Cardiac fibroblast (primary cell): ENCODE results near the gene UTP20.
A peak's percentile ranks its signal among the peaks of the same experiment; 100 is the strongest.

ENCODE experiments used
- DNase-seq, 2 donors: peaks; one replicate each; pipeline versions ENCODE4 v3.0.0 to v3.0.0-alpha.2; 2010; ENCODE audit warnings: low read depth in 2 of 2
- H3K4me3 ChIP-seq, 2 donors: replicated peaks in 1 of 2; 1 replicate in 1 of 2; 2 replicates in 1 of 2; pipeline ENCODE4 v1.5.1; 2011; ENCODE audit warnings: low read depth in 2 of 2, low read length in 2 of 2, mild to moderate bottlenecking in 2 of 2, moderate library complexity in 1 of 2
- TF ChIP-seq, protein P1 (sequence below): IDR thresholded peaks from one replicate; pipeline ENCODE4 v1.5.1; 2011; ENCODE audit warnings: low read depth, mild to moderate bottlenecking, low read length, inconsistent platforms

Gene UTP20

DNA sequence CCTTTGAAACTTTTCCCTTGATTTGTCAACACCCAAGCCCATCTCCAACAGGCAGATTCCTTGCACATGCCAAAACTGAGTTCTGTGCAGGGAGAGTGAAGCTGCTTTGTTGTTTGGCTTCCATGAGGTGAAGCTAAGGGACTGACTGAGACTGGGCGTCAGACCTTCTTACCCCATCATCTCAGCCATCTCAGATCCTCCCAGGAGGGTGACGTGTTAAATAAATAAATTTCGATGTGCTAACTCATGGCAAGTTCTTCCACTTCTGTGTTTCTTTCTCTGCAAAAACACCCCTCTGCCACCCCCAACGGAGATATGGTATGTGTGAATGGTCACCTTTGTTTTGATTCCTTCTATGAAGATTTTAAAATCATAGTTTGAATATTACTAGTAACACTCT is 17.8 kb downstream of the UTP20 start:
- peak in 1 of 2 donors; percentile 55 for DNase-seq
- no peak overlapping the region for H3K4me3 ChIP-seq
- TF ChIP-seq, protein P1, sequence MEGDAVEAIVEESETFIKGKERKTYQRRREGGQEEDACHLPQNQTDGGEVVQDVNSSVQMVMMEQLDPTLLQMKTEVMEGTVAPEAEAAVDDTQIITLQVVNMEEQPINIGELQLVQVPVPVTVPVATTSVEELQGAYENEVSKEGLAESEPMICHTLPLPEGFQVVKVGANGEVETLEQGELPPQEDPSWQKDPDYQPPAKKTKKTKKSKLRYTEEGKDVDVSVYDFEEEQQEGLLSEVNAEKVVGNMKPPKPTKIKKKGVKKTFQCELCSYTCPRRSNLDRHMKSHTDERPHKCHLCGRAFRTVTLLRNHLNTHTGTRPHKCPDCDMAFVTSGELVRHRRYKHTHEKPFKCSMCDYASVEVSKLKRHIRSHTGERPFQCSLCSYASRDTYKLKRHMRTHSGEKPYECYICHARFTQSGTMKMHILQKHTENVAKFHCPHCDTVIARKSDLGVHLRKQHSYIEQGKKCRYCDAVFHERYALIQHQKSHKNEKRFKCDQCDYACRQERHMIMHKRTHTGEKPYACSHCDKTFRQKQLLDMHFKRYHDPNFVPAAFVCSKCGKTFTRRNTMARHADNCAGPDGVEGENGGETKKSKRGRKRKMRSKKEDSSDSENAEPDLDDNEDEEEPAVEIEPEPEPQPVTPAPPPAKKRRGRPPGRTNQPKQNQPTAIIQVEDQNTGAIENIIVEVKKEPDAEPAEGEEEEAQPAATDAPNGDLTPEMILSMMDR, result no peak

DNA sequence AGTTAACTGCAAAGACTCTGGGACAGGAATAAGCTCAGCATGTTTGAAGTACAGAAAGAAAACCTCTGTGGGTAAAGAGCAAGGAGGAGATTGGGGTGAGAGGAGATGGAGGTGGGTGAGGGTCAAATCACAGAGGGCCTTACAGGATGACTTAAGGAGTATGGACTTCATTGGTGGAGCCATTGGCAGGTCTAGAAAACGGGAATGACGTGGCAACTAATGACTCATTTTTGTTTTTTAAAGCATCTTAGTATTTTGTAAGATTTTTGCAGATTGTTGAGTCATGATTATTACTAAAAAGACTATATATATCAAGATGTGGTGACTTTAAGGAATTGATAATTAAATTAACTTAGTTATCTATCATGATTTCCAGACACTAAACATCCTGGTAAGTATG is 18.5 kb downstream of the UTP20 start:
- no peak overlapping the region for H3K4me3 ChIP-seq
- peak; percentile 62 to 94 for DNase-seq
- TF ChIP-seq, protein P1, result no peak

DNA sequence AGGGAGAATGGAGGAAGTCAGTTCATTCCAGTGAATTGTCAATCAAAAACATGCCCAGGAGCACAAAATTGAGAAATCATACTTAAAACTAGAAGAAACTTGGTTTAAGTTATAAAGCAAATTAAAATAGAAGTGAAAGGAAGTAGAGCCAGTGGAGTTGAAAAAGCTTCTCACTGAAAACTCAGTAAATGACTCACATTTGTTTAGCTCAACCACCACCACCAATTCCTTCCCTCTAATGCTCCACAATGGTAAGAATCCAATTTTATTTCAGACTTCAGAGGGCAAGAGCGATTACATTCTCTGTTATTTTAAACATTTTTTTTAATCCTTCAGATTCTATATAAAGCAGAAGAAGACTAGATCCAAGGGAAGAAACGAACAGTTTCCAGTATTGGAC is 19.4 kb downstream of the UTP20 start:
- TF ChIP-seq, protein P1, result no peak
- DNase-seq, result peak in 1 of 2 donors; percentile 24
- no peak overlapping the region for H3K4me3 ChIP-seq

DNA sequence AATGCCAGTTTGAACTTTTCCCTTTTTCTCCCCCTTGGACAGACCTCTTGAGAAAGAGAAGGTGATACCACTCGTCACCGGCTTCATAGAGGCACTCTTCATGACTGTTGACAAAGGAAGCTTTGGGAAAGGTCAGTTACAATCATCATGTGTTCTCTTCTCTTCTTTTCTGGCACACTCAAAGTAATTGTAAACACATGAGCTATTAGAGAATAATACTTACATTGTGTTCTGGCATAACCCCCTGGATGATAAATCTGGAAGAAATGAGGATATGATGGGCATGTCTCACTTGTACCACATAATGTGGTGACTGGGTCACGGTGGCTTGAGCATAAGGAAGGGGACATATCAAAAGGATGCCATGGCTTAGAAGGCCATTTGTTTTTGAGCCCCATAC is 20.0 kb downstream of the UTP20 start:
- peak in 1 of 2 donors; percentile 12 for DNase-seq
- TF ChIP-seq, protein P1, result no peak
- H3K4me3 ChIP-seq, result no peak overlapping the region

DNA sequence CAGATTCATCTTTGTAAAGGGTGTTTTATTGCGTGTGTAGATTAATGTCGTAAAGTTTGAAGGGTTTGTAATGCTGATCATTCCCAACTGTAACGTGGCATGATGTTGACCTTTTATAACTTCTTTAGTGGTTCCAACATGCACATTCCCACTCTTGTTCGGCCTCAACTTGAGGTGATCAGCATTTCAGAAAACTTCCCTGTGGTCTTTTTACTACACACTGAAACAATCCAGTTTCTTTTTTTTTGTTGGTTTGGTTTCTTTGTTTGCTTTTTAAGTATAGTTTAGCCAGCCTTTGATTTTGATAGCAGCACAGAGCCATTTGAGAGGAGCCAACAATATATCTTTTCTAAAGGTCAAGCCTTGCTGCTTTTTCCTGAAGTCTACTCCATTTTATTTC is 22.8 kb downstream of the UTP20 start:
- TF ChIP-seq, protein P1, result no peak
- H3K4me3 ChIP-seq, result no peak overlapping the region
- DNase-seq, result no peak

DNA sequence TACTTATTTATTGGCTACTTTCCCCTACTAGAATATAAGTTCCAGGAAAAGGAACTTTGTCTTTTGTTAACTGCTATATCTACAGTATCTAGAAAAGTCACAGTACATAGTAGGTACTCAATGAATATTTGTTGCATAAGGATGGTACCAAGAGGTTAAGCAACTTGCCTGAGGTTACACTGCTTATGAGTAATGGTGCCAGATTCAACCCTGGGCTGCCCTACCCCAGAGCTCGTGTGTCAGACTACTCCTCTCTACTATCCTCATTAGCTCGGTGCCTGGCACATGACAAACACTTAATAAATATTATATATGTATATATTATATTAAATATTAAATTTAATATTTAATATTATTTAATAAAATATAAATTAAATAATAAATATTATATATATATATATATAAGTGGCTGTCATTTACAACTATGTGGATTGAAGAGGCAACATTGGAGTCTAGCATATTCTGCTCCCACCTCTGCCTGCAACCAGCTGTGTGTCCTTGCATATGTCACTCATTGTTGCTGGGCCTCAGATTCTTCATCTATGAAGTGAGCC is 25.4 kb downstream of the UTP20 start:
- no peak for DNase-seq
- TF ChIP-seq, protein P1, result no peak
- no peak overlapping the region for H3K4me3 ChIP-seq

DNA sequence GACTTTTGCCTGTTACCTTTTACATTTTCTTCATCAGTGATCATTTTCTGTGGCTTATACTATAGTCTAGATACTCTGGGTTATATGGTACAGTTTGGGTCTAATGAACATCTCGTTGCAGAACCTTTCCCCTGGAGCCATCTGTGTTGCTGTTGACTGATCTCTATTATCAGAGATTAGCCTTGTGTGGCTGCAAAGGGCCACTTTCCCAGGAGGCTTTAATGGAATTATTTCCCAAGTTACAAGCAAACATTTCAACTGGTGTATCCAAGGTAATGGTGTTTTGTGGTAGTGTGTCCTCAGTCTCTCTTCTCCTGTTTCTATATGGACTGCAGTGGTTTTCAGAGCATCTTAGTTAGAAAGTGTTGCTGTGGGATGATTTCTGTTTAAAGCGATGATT is 25.9 kb downstream of the UTP20 start:
- H3K4me3 ChIP-seq, result no peak overlapping the region
- DNase-seq, result no peak
- TF ChIP-seq, protein P1, result no peak
